Measurements from ENCODE around the gene TNRC18.
"Not testable (repeated sequence)": the region's sequence is repeated elsewhere in the genome, so short reads cannot be mapped to it uniquely, and the experiment has no call there.

TNRC18 gene

DNA sequence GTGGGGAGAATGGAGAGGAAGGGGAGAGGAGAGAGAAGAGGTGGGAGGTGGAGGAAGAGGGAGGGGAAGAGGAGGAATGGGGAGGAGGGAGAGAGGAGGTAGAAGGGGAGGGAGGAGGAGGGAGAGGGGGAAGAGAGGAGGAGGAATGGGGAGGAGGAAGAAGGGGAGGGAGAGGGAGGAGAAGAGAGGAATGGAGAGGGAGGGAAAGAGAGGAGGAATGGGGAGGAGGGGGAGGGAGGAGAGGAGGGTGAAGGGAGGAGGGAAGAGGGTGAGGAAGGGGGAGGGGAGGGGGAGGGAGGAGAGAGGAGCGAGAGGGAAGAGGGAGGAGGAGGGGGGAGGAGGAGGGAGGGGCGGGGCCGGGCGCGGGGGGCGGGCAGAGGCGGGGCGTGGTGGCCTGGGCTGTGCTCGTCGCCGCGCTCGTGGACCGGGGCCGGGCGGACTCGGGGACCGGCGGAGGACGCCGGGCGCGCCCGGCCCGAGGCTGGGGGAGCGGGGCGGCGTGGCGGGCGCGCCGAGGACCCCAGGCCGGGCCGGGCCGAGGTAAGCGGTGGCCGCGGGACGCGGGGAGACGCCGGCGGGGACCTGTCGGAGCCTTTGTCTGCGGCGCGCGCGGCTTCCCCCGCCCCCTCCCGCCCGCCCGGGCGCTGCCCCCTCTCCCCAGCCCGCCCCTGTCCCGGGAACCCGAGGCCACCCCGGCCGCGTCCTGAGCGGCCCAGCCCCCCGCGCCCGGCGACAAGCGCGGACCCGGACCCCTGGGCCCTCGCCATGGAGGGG, 140.9 kb downstream of the TNRC18 start, which contains the start of gene SLC29A4:
TSS of gene SLC29A4 (plus strand) at position 401 of the 774 bp plus-strand sequence. CDS start 4,874 bp downstream, outside the sequence.
- TF ChIP-seq, protein P1, sequence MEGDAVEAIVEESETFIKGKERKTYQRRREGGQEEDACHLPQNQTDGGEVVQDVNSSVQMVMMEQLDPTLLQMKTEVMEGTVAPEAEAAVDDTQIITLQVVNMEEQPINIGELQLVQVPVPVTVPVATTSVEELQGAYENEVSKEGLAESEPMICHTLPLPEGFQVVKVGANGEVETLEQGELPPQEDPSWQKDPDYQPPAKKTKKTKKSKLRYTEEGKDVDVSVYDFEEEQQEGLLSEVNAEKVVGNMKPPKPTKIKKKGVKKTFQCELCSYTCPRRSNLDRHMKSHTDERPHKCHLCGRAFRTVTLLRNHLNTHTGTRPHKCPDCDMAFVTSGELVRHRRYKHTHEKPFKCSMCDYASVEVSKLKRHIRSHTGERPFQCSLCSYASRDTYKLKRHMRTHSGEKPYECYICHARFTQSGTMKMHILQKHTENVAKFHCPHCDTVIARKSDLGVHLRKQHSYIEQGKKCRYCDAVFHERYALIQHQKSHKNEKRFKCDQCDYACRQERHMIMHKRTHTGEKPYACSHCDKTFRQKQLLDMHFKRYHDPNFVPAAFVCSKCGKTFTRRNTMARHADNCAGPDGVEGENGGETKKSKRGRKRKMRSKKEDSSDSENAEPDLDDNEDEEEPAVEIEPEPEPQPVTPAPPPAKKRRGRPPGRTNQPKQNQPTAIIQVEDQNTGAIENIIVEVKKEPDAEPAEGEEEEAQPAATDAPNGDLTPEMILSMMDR (IDR thresholded peaks at IDR 0.05; ENCODE audit: insufficient read depth, low read length, poor library complexity, severe bottlenecking) = no peak
- no peak for TF ChIP-seq EZH2phosphoT487 (conservative IDR thresholded peaks at IDR 0.05; ENCODE audit: low read length)
- H3K36me3 ChIP-seq (ENCODE audit: low read length) = no peaks in the 10 kb centered on the region
- no peaks in the 10 kb centered on the region for H3K9me2 ChIP-seq (replicated peaks; ENCODE audit: insufficient read depth, low read length)
- no peaks in the 10 kb centered on the region for H3K9me3 ChIP-seq (ENCODE audit: insufficient read depth, low read length)
- no peaks in the 10 kb centered on the region for H3K79me2 ChIP-seq (ENCODE audit: insufficient read depth, low read length)
- no peaks in the 10 kb centered on the region for H3K27me3 ChIP-seq (ENCODE audit: low read length)
- no peaks in the 10 kb centered on the region for H4K20me1 ChIP-seq (ENCODE audit: low read depth, low read length)
- H3K9ac ChIP-seq (ENCODE audit: low read length) = no peak within 1 kb of the TSS
- H3K27ac ChIP-seq (ENCODE audit: low read depth, low read length) = no peak within 1 kb of the TSS
- H2AFZ ChIP-seq (ENCODE audit: low read depth, low read length, severe bottlenecking) = no peak within 1 kb of the TSS
- no peak within 1 kb of the TSS for H3K4me2 ChIP-seq (ENCODE audit: low read depth, low read length, poor library complexity, severe bottlenecking)
- H3F3A ChIP-seq (ENCODE audit: insufficient read depth) = no peaks in the 10 kb centered on the region
- no peak within 1 kb of the TSS for H3K4me3 ChIP-seq (ENCODE audit: insufficient read depth, low read length, poor library complexity, severe bottlenecking)

DNA sequence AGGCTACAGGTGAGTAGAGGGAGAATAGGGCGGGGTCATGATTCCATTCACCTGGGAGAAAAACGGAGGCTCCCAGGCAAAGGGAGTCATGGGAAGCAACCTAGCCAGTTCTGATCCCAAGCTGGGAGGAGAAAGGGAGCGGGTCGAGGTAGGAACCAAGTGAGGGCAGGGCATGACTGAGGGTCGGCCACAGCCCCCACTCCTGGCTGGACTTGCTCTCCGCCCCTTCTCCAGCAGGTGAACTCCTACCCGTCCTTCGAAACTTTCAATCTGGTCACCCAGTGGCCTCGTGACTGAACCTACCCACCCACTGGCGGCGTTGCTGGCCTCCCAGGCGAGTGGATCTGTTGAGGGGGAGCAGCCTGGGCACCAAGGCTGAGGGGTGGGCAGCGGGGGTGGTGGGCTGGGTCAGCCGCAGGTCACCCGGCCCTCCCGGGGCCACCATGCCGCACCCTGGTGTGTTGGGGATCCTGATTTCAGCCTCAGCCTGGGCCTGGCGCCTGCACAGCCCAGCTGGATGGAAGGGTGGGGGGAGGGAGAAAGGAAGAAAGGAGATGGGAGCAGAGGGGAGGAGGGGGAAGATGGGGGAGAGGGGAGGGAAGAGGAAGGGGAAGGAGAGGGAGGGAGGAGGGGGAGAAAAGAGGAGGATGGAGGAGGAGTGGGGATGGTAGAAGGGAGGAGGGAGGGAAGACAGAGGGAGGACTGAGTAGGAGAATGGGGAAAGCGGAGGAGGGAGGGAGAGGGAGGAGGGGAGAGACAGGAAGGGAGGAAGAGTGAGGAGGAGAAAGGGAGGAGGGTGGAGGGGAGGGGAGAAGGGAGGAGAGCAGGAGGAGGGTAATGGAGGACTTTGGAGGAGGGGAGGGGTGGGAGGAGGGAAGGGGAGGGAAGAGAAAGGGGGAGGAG, 141.8 kb downstream of the TNRC18 start:
- not testable (repeated sequence) for H4K20me1 ChIP-seq (ENCODE audit: low read depth, low read length); H3F3A ChIP-seq (ENCODE audit: insufficient read depth); H3K4me2 ChIP-seq (ENCODE audit: low read depth, low read length, poor library complexity, severe bottlenecking); H3K9me3 ChIP-seq (ENCODE audit: insufficient read depth, low read length); H3K79me2 ChIP-seq (ENCODE audit: insufficient read depth, low read length); H2AFZ ChIP-seq (ENCODE audit: low read depth, low read length, severe bottlenecking); H3K27ac ChIP-seq (ENCODE audit: low read depth, low read length); H3K9me2 ChIP-seq (replicated peaks; ENCODE audit: insufficient read depth, low read length); H3K27me3 ChIP-seq (ENCODE audit: low read length); H3K36me3 ChIP-seq (ENCODE audit: low read length); H3K9ac ChIP-seq (ENCODE audit: low read length); H3K4me3 ChIP-seq (ENCODE audit: insufficient read depth, low read length, poor library complexity, severe bottlenecking)

DNA sequence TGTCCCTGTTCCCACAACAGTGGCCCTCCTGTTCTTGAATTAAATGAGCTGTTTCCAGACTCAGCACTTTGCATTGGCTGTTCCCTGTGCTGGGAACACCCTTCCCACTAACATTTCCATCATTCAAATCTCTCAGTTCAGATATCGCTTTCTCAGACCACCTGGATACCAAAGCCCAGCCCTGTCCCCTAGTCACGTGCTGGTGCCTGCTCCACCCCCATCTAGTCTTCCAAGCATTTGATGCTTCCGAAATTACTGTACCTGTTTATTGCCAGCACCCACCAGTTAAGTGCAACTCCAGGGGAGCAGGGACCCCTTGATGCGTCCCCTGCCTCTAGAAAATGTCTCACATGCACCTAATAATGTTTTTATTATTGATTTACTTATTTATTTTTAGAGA, 143.9 kb downstream of the TNRC18 start:
- Histone ChIP-seq H3K36me3 (ENCODE audit: low read length) (no peaks in the 10 kb centered on the region), H3K27me3 (ENCODE audit: low read length) (no peaks in the 10 kb centered on the region), H3K9me3 (ENCODE audit: insufficient read depth, low read length) (no peaks in the 10 kb centered on the region), H3K27ac (ENCODE audit: low read depth, low read length) (no peak overlapping the region), H3K9ac (ENCODE audit: low read length) (no peak overlapping the region), H3K9me2 (replicated peaks; ENCODE audit: insufficient read depth, low read length) (no peaks in the 10 kb centered on the region), H2AFZ (ENCODE audit: low read depth, low read length, severe bottlenecking) (no peak overlapping the region), H3F3A (ENCODE audit: insufficient read depth) (no peaks in the 10 kb centered on the region), H3K4me2 (ENCODE audit: low read depth, low read length, poor library complexity, severe bottlenecking) (no peak overlapping the region), H3K79me2 (ENCODE audit: insufficient read depth, low read length) (no peaks in the 10 kb centered on the region), H4K20me1 (ENCODE audit: low read depth, low read length) (no peaks in the 10 kb centered on the region), H3K4me3 (ENCODE audit: insufficient read depth, low read length, poor library complexity, severe bottlenecking) (no peak overlapping the region)
- no peak for TF ChIP-seq EZH2phosphoT487 (conservative IDR thresholded peaks at IDR 0.05; ENCODE audit: low read length)
- TF ChIP-seq, protein P1 (IDR thresholded peaks at IDR 0.05; ENCODE audit: insufficient read depth, low read length, poor library complexity, severe bottlenecking) = no peak

Data from SU-DHL-6 (cell line).